ENCODE results near the gene RAB23. TPM values are rescaled to one million over a fixed set of nuclear protein-coding genes. Genes with fewer than 3 reads are reported as not detected.

RAB23 gene
- total RNA-seq, 1 experiment from 2014 or later, result 11.7 TPM

DNA sequence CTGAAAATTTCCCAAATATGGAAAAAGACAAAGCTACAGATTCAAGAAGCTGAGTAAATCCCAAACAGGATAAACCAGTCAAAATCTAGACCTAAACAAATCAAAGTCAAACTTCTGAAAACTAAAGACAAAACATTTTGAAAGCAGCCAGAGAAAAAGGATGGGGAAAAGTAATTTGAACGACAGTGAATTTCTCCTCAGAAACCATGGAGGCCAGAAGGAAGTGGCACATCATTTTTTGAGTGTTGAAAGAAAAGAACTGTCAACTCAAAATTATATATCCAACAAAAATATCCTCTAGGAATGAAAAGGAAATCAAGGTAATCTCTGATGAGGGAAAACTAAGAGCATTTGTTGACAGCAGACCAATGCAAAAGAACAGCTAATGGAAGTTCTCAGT is 6.8 kb downstream of the RAB23 start:
- H3K27ac ChIP-seq (ENCODE audit: low read depth, low read length), result no peak overlapping the region
- no peaks in the 10 kb centered on the region for H3K36me3 ChIP-seq (ENCODE audit: control insufficient read depth in 1 of 2, insufficient read depth in 2 of 2, low read length in 2 of 2)
- H2AFZ ChIP-seq (ENCODE audit: low read depth, low read length, poor library complexity, severe bottlenecking), result no peak overlapping the region
- RAD21 ChIA-PET (ENCODE audit: low non-redundant PET in 1 of 2, low total read pairs in 2 of 2, uncharacterized antibody in 2 of 2, unreplicated experiment in 2 of 2), result no interaction called here
- POLR2A ChIA-PET, result no interaction called here
- no peak overlapping the region for H3K4me3 ChIP-seq (replicated peaks in 1 of 2; ENCODE audit: low read depth in 1 of 2, low read length in 2 of 2)
- no peaks in the 10 kb centered on the region for H3K9me3 ChIP-seq (ENCODE audit: control insufficient read depth in 1 of 2, insufficient read depth in 1 of 2, low read depth in 1 of 2, low read length in 2 of 2)
- H3K79me2 ChIP-seq (ENCODE audit: insufficient read depth, low read length), result peaks cover 78% of the 10 kb centered on the region
- no peak for ATAC-seq
- H4K20me1 ChIP-seq (ENCODE audit: insufficient read depth), result no peaks in the 10 kb centered on the region; the same call in 1 of the 2 replicates
- no peak overlapping the region for H3K4me2 ChIP-seq (ENCODE audit: low read length)
- no peak for DNase-seq (ENCODE audit: low read depth, low spot score)
- intact Hi-C loops (cut with micrococcal nuclease), result no loop called here
- TF ChIP-seq CBX3 (IDR thresholded peaks at IDR 0.05; ENCODE audit: low read depth) (no peak), ELF1 (IDR thresholded peaks at IDR 0.05; ENCODE audit: borderline replicate concordance, low read depth) (no peak), SRF (IDR thresholded peaks at IDR 0.05; ENCODE audit: low read depth) (no peak), EGR1 (IDR thresholded peaks at IDR 0.05; ENCODE audit: low read depth) (no peak), CEBPB (IDR thresholded peaks at IDR 0.05; ENCODE audit: low read depth) (no peak), POLR2AphosphoS5 (IDR thresholded peaks at IDR 0.05; ENCODE audit: low read depth, low read length) (no peak), ZFX (IDR thresholded peaks at IDR 0.05) (no peak), SIN3A (IDR thresholded peaks at IDR 0.05; ENCODE audit: low read depth) (no peak)
- TF ChIP-seq, protein P1, sequence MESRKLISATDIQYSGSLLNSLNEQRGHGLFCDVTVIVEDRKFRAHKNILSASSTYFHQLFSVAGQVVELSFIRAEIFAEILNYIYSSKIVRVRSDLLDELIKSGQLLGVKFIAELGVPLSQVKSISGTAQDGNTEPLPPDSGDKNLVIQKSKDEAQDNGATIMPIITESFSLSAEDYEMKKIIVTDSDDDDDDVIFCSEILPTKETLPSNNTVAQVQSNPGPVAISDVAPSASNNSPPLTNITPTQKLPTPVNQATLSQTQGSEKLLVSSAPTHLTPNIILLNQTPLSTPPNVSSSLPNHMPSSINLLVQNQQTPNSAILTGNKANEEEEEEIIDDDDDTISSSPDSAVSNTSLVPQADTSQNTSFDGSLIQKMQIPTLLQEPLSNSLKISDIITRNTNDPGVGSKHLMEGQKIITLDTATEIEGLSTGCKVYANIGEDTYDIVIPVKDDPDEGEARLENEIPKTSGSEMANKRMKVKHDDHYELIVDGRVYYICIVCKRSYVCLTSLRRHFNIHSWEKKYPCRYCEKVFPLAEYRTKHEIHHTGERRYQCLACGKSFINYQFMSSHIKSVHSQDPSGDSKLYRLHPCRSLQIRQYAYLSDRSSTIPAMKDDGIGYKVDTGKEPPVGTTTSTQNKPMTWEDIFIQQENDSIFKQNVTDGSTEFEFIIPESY (IDR thresholded peaks at IDR 0.05; ENCODE audit: extremely low read depth, insufficient replicate concordance, low read length), result no peak
- TF ChIP-seq, protein P2, sequence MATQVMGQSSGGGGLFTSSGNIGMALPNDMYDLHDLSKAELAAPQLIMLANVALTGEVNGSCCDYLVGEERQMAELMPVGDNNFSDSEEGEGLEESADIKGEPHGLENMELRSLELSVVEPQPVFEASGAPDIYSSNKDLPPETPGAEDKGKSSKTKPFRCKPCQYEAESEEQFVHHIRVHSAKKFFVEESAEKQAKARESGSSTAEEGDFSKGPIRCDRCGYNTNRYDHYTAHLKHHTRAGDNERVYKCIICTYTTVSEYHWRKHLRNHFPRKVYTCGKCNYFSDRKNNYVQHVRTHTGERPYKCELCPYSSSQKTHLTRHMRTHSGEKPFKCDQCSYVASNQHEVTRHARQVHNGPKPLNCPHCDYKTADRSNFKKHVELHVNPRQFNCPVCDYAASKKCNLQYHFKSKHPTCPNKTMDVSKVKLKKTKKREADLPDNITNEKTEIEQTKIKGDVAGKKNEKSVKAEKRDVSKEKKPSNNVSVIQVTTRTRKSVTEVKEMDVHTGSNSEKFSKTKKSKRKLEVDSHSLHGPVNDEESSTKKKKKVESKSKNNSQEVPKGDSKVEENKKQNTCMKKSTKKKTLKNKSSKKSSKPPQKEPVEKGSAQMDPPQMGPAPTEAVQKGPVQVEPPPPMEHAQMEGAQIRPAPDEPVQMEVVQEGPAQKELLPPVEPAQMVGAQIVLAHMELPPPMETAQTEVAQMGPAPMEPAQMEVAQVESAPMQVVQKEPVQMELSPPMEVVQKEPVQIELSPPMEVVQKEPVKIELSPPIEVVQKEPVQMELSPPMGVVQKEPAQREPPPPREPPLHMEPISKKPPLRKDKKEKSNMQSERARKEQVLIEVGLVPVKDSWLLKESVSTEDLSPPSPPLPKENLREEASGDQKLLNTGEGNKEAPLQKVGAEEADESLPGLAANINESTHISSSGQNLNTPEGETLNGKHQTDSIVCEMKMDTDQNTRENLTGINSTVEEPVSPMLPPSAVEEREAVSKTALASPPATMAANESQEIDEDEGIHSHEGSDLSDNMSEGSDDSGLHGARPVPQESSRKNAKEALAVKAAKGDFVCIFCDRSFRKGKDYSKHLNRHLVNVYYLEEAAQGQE (IDR thresholded peaks at IDR 0.05; ENCODE audit: low read depth), result no peak
- TF ChIP-seq, protein P3, sequence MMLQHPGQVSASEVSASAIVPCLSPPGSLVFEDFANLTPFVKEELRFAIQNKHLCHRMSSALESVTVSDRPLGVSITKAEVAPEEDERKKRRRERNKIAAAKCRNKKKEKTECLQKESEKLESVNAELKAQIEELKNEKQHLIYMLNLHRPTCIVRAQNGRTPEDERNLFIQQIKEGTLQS (IDR thresholded peaks at IDR 0.05), result no peak
- TF ChIP-seq, protein P4, sequence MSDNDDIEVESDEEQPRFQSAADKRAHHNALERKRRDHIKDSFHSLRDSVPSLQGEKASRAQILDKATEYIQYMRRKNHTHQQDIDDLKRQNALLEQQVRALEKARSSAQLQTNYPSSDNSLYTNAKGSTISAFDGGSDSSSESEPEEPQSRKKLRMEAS (IDR thresholded peaks at IDR 0.05), result no peak
- CTCF ChIA-PET, result no interaction called here
- no peaks in the 10 kb centered on the region for H3K27me3 ChIP-seq (ENCODE audit: insufficient read depth, low read length)
- no peaks in the 10 kb centered on the region; the same call in 1 of the 2 replicates for H3K9me2 ChIP-seq (ENCODE audit: insufficient read depth)
- BruUV-seq (replicated peaks), result no TSS peak
- no peak overlapping the region for H3K9ac ChIP-seq (ENCODE audit: low read length)
- H3K4me1 ChIP-seq (ENCODE audit: control insufficient read depth in 1 of 2, insufficient read depth in 2 of 2, low read length in 2 of 2), result peaks cover 0 to 5% of the 10 kb centered on the region in 2 experiments; a peak in 1 of 4 replicates

All from HCT116 (cell line).